ENCODE data around the gene IKBKG. TPM values are rescaled to one million over a fixed set of nuclear protein-coding genes. Genes with fewer than 3 reads are reported as not detected.

IKBKG gene
- total RNA-seq, 1 experiment from 2014 or later, result 34.3 TPM

- Histone ChIP-seq H3K27ac (ENCODE audit: low read length) (no peak overlapping the region), H3K27me3 (ENCODE audit: low read length) (no peaks in the 10 kb centered on the region), H3K4me3 (ENCODE audit: low read length) (no peak overlapping the region), H3K9ac (ENCODE audit: low read length) (no peak overlapping the region), H3K36me3 (ENCODE audit: low read depth, low read length) (0 out of 2 replicates have a peak, but pooled peaks cover 3% of the 10 kb centered on the region), H3K4me1 (ENCODE audit: insufficient read depth, low read length) (peaks cover 18% of the 10 kb centered on the region), H4K20me1 (ENCODE audit: low read length) (no peaks in the 10 kb centered on the region), H3K79me2 (ENCODE audit: low read length) (no peaks in the 10 kb centered on the region), H2AFZ (ENCODE audit: low read length) (no peak overlapping the region), H3F3A (ENCODE audit: low read length, unreplicated experiment) (no peaks in the 10 kb centered on the region), H3K4me2 (ENCODE audit: low read length) (no peak overlapping the region), H3K9me3 (ENCODE audit: low read length) (no peaks in the 10 kb centered on the region), H3K9me2 (replicated peaks; ENCODE audit: low read length) (no peaks in the 10 kb centered on the region)
- POLR2A ChIA-PET (ENCODE audit: unreplicated experiment), result no interaction called here
- TF ChIP-seq CTCF (conservative IDR thresholded peaks at IDR 0.05; ENCODE audit: low read depth, low read length) (no peak), EZH2phosphoT487 (IDR thresholded peaks at IDR 0.05; ENCODE audit: borderline replicate concordance, low read length) (no peak), EZH2 (IDR thresholded peaks at IDR 0.05; ENCODE audit: low read length, unreplicated experiment) (no peak)
- no peak for ATAC-seq
- intact Hi-C loops (cut with micrococcal nuclease), result no loop called here
- no TSS peak for BruUV-seq (replicated peaks)
- no peak for DNase-seq
- CTCF ChIA-PET, result no interaction called here
Observed at GRCh38 chrX:154507673-154508383, 39.6 kb upstream of the IKBKG start.

DNA sequence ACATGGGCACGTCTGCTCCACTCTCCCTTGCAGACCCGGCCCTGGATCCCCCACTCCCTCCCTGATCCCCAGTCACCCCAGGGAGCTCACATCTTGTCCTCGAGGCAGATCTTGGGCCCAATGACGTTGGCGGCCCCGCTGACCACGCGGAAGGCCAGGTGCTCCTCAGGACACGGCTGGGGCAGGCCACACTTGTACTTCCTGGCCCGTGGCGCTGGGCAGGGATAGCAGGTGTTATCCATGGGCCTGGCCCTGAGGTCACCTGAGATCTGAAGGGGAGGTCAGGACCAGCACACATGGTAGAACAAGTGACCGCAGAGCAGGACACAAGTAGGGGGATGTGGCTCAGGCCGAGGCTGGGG, 39.1 kb upstream of the IKBKG start:
- POLR2A ChIA-PET (ENCODE audit: unreplicated experiment), result no interaction called here
- no peak overlapping the region for H3K4me3 ChIP-seq (ENCODE audit: low read length)

More for the DNA sequence above, 39.1 kb upstream of the IKBKG start:
- Histone ChIP-seq H3K4me2 (ENCODE audit: low read length) (no peak overlapping the region), H3K9ac (ENCODE audit: low read length) (no peak overlapping the region), H3K4me1 (ENCODE audit: insufficient read depth, low read length) (peaks cover 18% of the 10 kb centered on the region), H3F3A (ENCODE audit: low read length, unreplicated experiment) (no peaks in the 10 kb centered on the region), H3K27me3 (ENCODE audit: low read length) (no peaks in the 10 kb centered on the region), H3K9me2 (replicated peaks; ENCODE audit: low read length) (no peaks in the 10 kb centered on the region), H4K20me1 (ENCODE audit: low read length) (no peaks in the 10 kb centered on the region), H2AFZ (ENCODE audit: low read length) (no peak overlapping the region), H3K27ac (ENCODE audit: low read length) (no peak overlapping the region), H3K9me3 (ENCODE audit: low read length) (no peaks in the 10 kb centered on the region), H3K36me3 (ENCODE audit: low read depth, low read length) (0 out of 2 replicates have a peak, but pooled peaks cover 3% of the 10 kb centered on the region), H3K79me2 (ENCODE audit: low read length) (no peaks in the 10 kb centered on the region)
- DNase-seq, result no peak
- CTCF ChIA-PET, result no interaction called here
- no peak for TF ChIP-seq CTCF (conservative IDR thresholded peaks at IDR 0.05; ENCODE audit: low read depth, low read length)
- TF ChIP-seq EZH2 (IDR thresholded peaks at IDR 0.05; ENCODE audit: low read length, unreplicated experiment), result no peak
- no peak for TF ChIP-seq EZH2phosphoT487 (IDR thresholded peaks at IDR 0.05; ENCODE audit: borderline replicate concordance, low read length)
- ATAC-seq, result no peak
- no TSS peak for BruUV-seq (replicated peaks)
- intact Hi-C loops (cut with micrococcal nuclease), result no loop called here

All from PC-3 (cell line).